SK-N-SH (cell line): ENCODE results near the gene ZNF804A. TPM values are rescaled to one million over a fixed set of nuclear protein-coding genes. Genes with fewer than 3 reads are reported as not detected.

ENCODE experiments used
- CTCF ChIA-PET: fragments of 300-600, 350-600 bp; formaldehyde crosslinking; extraction: SDS; loops from one replicate; lab custom pipeline; 2021; lab: Yijun Ruan, JAX
- POLR2A ChIA-PET: fragments of 350-600 bp; sonication (Branson Sonifier 250); formaldehyde crosslinking; extraction: SDS; loops from one replicate; lab custom pipeline; 2020; ENCODE audit warnings: antibody characterized with exemption, inconsistent platforms; lab: Yijun Ruan, JAX
- DNase-seq: peaks from one replicate; pipeline ENCODE4 v3.0.0; 2012
- H2AFZ ChIP-seq: fragments of 200-600 bp; sonication (generic); 2 replicates; pipeline ENCODE4 v1.8.1; 2016; ENCODE audit warnings: antibody characterized with exemption, mild to moderate bottlenecking, low read depth
- H3F3A ChIP-seq: fragments of 200-600 bp; sonication (generic); replicated peaks from 2 replicates; pipeline ENCODE3; 2016; ENCODE audit warnings: antibody characterized with exemption, mild to moderate bottlenecking; ENCODE audit not compliant: insufficient read depth
- H3K27ac ChIP-seq, 2 experiments: fragments of 200-500 bp in 1 of 2; fragments of 200-600 bp in 1 of 2; sonication (Bioruptor generic) in 1 of 2; sonication (generic), shearing (Covaris generic) in 1 of 2; 2 replicates each; pipeline versions ENCODE4 v1.5.1 to v1.6.1; 2014 to 2016; ENCODE audit warnings: low read depth in 2 of 2, inconsistent platforms in 1 of 2, low read length in 1 of 2, mild to moderate bottlenecking in 1 of 2, mixed read lengths in 1 of 2
- H3K27me3 ChIP-seq: fragments of 200-600 bp; sonication (generic), shearing (Covaris generic); 2 replicates; pipeline ENCODE4 v1.6.1; 2016; ENCODE audit warnings: mixed run types; ENCODE audit not compliant: insufficient read depth
- H3K36me3 ChIP-seq, 2 experiments: fragments of 200-500 bp in 1 of 2; fragments of 200-600 bp in 1 of 2; sonication (Bioruptor generic) in 1 of 2; sonication (generic) in 1 of 2; replicated peaks in 1 of 2; 2 replicates each; pipeline versions ENCODE3 to v1.5.1; 2014 to 2016; ENCODE audit warnings: low read length in 1 of 2, mild to moderate bottlenecking in 1 of 2; ENCODE audit not compliant: insufficient read depth in 2 of 2, control insufficient read depth in 1 of 2
- H3K4me1 ChIP-seq, 2 experiments: fragments of 200-500 bp in 1 of 2; fragments of 200-600 bp in 1 of 2; sonication (Bioruptor generic) in 1 of 2; sonication (generic), shearing (Covaris generic) in 1 of 2; 2 replicates each; pipeline versions ENCODE4 v1.5.1 to v1.6.1; 2014 to 2016; ENCODE audit warnings: low read depth in 1 of 2, low read length in 1 of 2, mixed run types in 1 of 2; ENCODE audit not compliant: insufficient read depth in 2 of 2, control insufficient read depth in 1 of 2
- H3K4me2 ChIP-seq: fragments of 200-600 bp; sonication (generic), shearing (Covaris generic); 2 replicates; pipeline ENCODE4 v1.6.1; 2017; ENCODE audit warnings: mixed run types
- H3K4me3 ChIP-seq, 2 experiments: fragments of 200-500 bp in 1 of 2; fragments of 200-600 bp in 1 of 2; sonication (Bioruptor generic) in 1 of 2; sonication (generic), shearing (Covaris generic) in 1 of 2; 2 replicates each; pipeline versions ENCODE4 v1.5.1 to v1.8.1; 2014 to 2016; ENCODE audit warnings: low read depth in 2 of 2, inconsistent platforms in 1 of 2, low read length in 1 of 2, mild to moderate bottlenecking in 1 of 2, mixed read lengths in 1 of 2, moderate library complexity in 1 of 2
- H3K79me2 ChIP-seq: fragments of 200-600 bp; sonication (generic); 2 replicates; pipeline ENCODE4 v1.8.1; 2017; ENCODE audit warnings: mild to moderate bottlenecking; ENCODE audit not compliant: insufficient read depth
- H3K9ac ChIP-seq: fragments of 200-600 bp; sonication (generic); 2 replicates; pipeline ENCODE4 v1.6.1; 2017; ENCODE audit warnings: mixed run types
- H3K9me2 ChIP-seq: fragments of 200-600 bp; sonication (generic); 2 replicates; pipeline ENCODE4 v1.6.1; 2017; ENCODE audit warnings: mixed run types
- H3K9me3 ChIP-seq: fragments of 200-600 bp; sonication (generic); 2 replicates; pipeline ENCODE4 v1.6.1; 2017; ENCODE audit warnings: mixed run types, mild to moderate bottlenecking, moderate library complexity
- H4K20me1 ChIP-seq: fragments of 200-600 bp; sonication (generic); 2 replicates; pipeline ENCODE4 v1.6.1; 2017; ENCODE audit warnings: mild to moderate bottlenecking, mixed run types; ENCODE audit not compliant: insufficient read depth
- GABPA ChIP-seq: IDR thresholded peaks from 2 replicates; pipeline ENCODE4 v1.4.0; 2012; ENCODE audit warnings: low read depth, mild to moderate bottlenecking
- IRF3 ChIP-seq: fragments of 150-350 bp; IDR thresholded peaks from 2 replicates; pipeline ENCODE4 v1.6.1; 2016; ENCODE audit warnings: mild to moderate bottlenecking, low read depth, low read length
- POLR2AphosphoS5 ChIP-seq: IDR thresholded peaks from 2 replicates; pipeline ENCODE4 v1.6.1; 2012; ENCODE audit warnings: low read depth, low read length
- RAD21 ChIP-seq: IDR thresholded peaks from 2 replicates; pipeline ENCODE4 v1.6.1; 2012; ENCODE audit warnings: mild to moderate bottlenecking, low read length
- RCOR1 ChIP-seq: fragments of 150-350 bp; IDR thresholded peaks from 2 replicates; pipeline ENCODE4 v1.6.1; 2017; ENCODE audit warnings: antibody characterized with exemption, low read length
- RFX5 ChIP-seq: IDR thresholded peaks from 2 replicates; pipeline ENCODE4 v1.6.1; 2012; ENCODE audit warnings: mild to moderate bottlenecking, improper control_type of control experiment, low read length
- TCF12 ChIP-seq: IDR thresholded peaks from 2 replicates; pipeline ENCODE4 v1.4.0; 2012
- TEAD4 ChIP-seq: IDR thresholded peaks from 2 replicates; pipeline ENCODE4 v1.4.0; 2012; ENCODE audit warnings: mild to moderate bottlenecking, borderline replicate concordance; ENCODE audit not compliant: insufficient read depth
- USF2 ChIP-seq: fragments of 150-350 bp; IDR thresholded peaks from 2 replicates; pipeline ENCODE4 v1.6.1; 2017; ENCODE audit warnings: antibody characterized with exemption, low read length, low read depth, borderline replicate concordance
- YY1 ChIP-seq: IDR thresholded peaks from 2 replicates; pipeline ENCODE4 v1.4.0; 2012; ENCODE audit warnings: low read depth, mild to moderate bottlenecking
- ZBTB33 ChIP-seq: IDR thresholded peaks from 2 replicates; pipeline ENCODE4 v1.4.0; 2012; ENCODE audit warnings: low read depth, borderline replicate concordance
- WGBS: methylation state at CpG from one replicate; pipeline ENCODE4 v1.1.6; 2017; ENCODE audit warnings: low lambda C conversion rate; 5-methylcytosine and 5-hydroxymethylcytosine counted together
- polyA plus RNA-seq, 3 experiments: library from polyadenylated mRNA; depleted of rRNA; stranded (reverse); fragments of >200 nt; gene quantifications; 2 replicates each; pipeline ENCODE4 v1.2.3, GENCODE V29; 2012
- TF ChIP-seq, protein P1 (sequence below): IDR thresholded peaks from 2 replicates; pipeline ENCODE4 v1.4.0; 2012; ENCODE audit warnings: low read depth, borderline replicate concordance
- TF ChIP-seq, protein P2 (sequence below): fragments of 200-600 bp; sonication (generic); IDR thresholded peaks from 2 replicates; pipeline ENCODE4 v1.6.1; 2017; ENCODE audit warnings: antibody characterized with exemption, mild to moderate bottlenecking, moderate library complexity

Gene ZNF804A
- polyA plus RNA-seq, 1 of the 3 experiments (the other 2 are of a cell fraction): 0.02 TPM

DNA sequence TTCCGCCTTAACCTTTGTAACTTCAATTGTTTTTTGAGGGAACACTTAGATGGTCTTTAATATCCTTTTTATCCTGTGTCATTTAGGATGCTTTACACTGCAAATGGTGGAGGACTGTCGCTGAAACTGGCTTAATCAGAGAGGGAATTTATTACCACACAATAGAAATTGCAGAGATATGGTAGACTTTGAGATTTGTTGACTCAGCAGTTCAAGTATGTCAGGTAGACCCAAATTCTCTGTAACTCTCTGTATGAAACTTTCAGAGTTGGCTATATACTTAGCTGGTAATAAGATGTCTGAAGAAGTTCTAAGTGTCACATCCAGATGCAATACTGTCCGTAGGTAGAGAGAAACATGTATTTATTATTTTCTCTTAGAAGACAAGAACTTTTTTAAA lies 100.1 kb downstream of the ZNF804A start:
- H4K20me1 ChIP-seq: no peaks in the 10 kb centered on the region
- no peak overlapping the region for H3K4me2 ChIP-seq
- H3K9ac ChIP-seq: no peak overlapping the region
- no peaks in the 10 kb centered on the region for H3K4me1 ChIP-seq
- WGBS: 52% methylated on average over 3 of the region's 3 CpGs
- H3K9me2 ChIP-seq: no peaks in the 10 kb centered on the region
- no peaks in the 10 kb centered on the region for H3K36me3 ChIP-seq
- H3K27me3 ChIP-seq: no peaks in the 10 kb centered on the region
- no peak for DNase-seq
- no peak overlapping the region for H3K27ac ChIP-seq
- ChIA-PET POLR2A (no interaction called here), CTCF (no interaction called here)
- TF ChIP-seq, protein P1, sequence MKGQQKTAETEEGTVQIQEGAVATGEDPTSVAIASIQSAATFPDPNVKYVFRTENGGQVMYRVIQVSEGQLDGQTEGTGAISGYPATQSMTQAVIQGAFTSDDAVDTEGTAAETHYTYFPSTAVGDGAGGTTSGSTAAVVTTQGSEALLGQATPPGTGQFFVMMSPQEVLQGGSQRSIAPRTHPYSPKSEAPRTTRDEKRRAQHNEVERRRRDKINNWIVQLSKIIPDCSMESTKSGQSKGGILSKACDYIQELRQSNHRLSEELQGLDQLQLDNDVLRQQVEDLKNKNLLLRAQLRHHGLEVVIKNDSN: no peak
- H3K79me2 ChIP-seq: no peaks in the 10 kb centered on the region
- H2AFZ ChIP-seq: no peak overlapping the region
- H3K4me3 ChIP-seq: no peak overlapping the region
- H3K9me3 ChIP-seq: no peaks in the 10 kb centered on the region
- H3F3A ChIP-seq: no peaks in the 10 kb centered on the region

DNA sequence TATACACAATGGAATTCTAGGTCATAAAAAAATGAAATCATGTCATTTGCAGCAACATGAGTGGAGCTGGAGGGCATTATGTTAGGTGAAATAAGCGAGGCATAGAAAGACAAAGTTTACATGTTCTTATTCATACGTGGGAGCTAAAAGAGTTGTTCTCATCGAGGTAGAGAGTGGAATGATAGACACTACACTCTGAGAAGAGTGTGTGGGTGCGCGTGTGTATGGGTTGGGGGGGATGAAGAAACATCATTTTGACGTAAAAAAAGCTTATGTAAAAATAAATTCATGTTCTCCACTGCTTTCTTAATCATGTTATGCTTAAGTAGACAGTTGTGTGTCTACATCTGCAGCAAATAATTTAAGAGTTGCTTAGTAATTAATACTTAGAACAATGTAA lies 123.6 kb downstream of the ZNF804A start:
- Histone ChIP-seq H3K9me3 (no peaks in the 10 kb centered on the region), H3K9ac (no peak overlapping the region), H3K27me3 (no peaks in the 10 kb centered on the region), H3K4me2 (no peak overlapping the region), H3K36me3 (no peaks in the 10 kb centered on the region), H3K4me1 (no peaks in the 10 kb centered on the region), H4K20me1 (no peaks in the 10 kb centered on the region), H3K27ac (no peak overlapping the region), H3K79me2 (no peaks in the 10 kb centered on the region), H2AFZ (no peak overlapping the region), H3K4me3 (no peak overlapping the region), H3K9me2 (no peaks in the 10 kb centered on the region), H3F3A (no peaks in the 10 kb centered on the region)
- DNase-seq: no peak
- CTCF ChIA-PET: no interaction called here
- POLR2A ChIA-PET: no interaction called here
- 68% methylated on average over 6 of the region's 6 CpGs for WGBS
- TF ChIP-seq IRF3 (no peak), ZBTB33 (no peak), RAD21 (no peak)

- no peak overlapping the region for H3K4me2 ChIP-seq
- no peak overlapping the region for H3K4me3 ChIP-seq
- no peaks in the 10 kb centered on the region for H3K9me3 ChIP-seq
- WGBS: 49% methylated on average over 3 of the region's 3 CpGs
- no peaks in the 10 kb centered on the region for H3K27me3 ChIP-seq
- no peak overlapping the region for H2AFZ ChIP-seq
- H3F3A ChIP-seq: no peaks in the 10 kb centered on the region
- ChIA-PET CTCF (interaction anchor here (1.0 kb wide), 1 partner anchor 116 kb away, joined by 3 read pairs; no protein-coding TSS in a partner anchor), POLR2A (no interaction called here)
- no peaks in the 10 kb centered on the region for H3K9me2 ChIP-seq
- no peak overlapping the region for H3K9ac ChIP-seq
- no peaks in the 10 kb centered on the region for H4K20me1 ChIP-seq
- H3K36me3 ChIP-seq: no peaks in the 10 kb centered on the region
- H3K79me2 ChIP-seq: no peaks in the 10 kb centered on the region
- DNase-seq: no peak
- H3K4me1 ChIP-seq: no peaks in the 10 kb centered on the region; a peak in 1 of 4 replicates
- no peak overlapping the region for H3K27ac ChIP-seq
- TF ChIP-seq YY1 (no peak), TEAD4 (no peak), USF2 (no peak), ZBTB33 (no peak), TCF12 (no peak), RFX5 (no peak), POLR2AphosphoS5 (no peak), GABPA (no peak), RCOR1 (no peak)
- TF ChIP-seq, protein P2, sequence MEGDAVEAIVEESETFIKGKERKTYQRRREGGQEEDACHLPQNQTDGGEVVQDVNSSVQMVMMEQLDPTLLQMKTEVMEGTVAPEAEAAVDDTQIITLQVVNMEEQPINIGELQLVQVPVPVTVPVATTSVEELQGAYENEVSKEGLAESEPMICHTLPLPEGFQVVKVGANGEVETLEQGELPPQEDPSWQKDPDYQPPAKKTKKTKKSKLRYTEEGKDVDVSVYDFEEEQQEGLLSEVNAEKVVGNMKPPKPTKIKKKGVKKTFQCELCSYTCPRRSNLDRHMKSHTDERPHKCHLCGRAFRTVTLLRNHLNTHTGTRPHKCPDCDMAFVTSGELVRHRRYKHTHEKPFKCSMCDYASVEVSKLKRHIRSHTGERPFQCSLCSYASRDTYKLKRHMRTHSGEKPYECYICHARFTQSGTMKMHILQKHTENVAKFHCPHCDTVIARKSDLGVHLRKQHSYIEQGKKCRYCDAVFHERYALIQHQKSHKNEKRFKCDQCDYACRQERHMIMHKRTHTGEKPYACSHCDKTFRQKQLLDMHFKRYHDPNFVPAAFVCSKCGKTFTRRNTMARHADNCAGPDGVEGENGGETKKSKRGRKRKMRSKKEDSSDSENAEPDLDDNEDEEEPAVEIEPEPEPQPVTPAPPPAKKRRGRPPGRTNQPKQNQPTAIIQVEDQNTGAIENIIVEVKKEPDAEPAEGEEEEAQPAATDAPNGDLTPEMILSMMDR: no peak
Measured at GRCh38 chr2:184727813-184728212, 129.5 kb downstream of the ZNF804A start.
